Stimulated activated CD4-positive, alpha-beta T cell treated with anti-CD3 and anti-CD28 coated beads, Interleukin-12 subunit alpha, Interleukin-12 subunit beta, amount 100 ng/mL, for 4 hours (primary cell): ENCODE data around the gene CEP152.

Experiments
- DNase-seq: peaks from one replicate; pipeline ENCODE4 v3.0.0-alpha.2; 2020

CEP152 gene

DNA sequence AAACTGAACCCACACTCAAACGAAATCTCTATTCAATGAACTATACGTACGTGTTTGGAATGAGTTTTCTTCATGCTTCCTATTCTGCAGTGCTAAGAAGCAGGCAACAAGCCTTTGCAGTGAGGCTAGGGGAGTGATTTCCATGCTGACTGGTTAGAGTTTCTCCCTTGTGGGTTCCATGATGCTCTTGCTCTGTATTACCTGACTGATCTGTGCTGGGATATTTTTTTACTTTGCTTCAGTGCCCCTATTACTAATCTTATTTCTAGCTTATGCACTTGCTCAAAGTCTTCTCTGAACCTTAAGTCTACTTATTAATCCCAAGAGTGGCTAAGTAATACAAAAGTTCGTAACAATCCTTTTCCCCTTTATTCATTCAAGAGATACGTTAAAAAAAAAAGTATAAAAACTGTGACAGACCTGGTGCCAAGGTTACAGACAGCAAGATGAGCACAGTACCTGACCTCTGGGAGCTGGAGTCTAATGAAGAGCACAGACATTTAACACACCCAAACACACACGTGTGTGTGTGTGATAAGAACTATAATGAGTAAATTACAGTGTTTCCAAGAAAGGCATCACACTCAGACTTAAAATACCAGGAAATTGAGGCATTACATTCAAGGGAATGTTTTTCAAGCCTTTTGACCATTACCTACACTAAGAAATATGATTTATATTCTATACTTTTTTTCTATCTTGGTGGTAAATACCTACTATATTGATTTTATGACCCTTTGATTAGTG, 114.9 kb downstream of the CEP152 start:
- no peak for DNase-seq

DNA sequence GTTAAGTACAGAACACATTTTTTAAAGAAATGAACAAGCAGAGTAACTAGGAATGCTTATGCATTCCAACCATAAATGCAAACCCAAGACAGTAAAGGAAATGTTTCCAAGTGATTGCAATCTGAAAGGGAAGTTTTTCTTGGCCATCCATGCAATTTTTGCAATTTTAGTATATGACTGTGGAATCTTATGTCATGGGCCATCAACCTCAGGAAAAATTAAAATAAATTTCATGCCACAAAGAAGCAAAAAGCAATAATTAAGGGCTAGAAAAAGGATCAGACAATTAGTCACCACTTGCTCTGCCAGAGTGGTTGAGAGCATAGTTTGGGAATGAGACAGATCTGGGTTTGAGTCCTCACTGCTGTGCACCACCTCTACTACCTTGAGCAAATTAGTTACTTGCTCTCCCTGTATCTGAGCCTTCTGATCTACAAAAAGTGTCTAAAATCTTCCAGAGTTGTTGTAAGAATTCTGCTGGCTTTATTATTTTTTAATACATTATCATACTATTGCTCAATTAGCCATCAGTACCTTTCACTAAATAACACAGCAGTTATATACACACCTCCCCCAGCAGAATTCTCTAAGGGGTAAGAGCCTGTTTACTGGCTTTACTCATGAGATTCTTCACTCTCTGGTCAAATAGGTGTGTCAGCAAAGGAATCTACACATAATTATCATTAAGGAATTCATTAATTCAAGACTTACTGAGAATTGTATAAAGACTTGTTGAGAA, 115.6 kb downstream of the CEP152 start:
- DNase-seq, result no peak

DNA sequence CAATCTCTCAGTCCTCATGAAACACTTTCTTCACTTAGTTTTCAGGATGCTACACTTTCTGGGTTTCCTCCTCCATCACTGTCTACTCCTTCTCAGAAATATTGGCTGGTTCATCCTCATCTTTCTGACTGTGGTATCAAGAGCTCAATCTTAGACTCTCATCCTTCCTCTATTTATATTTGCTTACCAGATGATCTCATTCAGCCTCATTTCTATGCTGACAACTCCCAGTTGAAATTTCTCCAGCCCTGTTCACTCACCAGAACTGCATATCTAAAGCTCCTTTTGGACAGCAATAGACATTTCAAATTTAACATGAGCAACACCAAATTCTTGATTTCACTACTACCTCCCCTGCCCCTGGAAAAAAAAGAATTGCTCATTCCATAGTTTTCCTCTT, 117.4 kb downstream of the CEP152 start:
- DNase-seq, result no peak

DNA sequence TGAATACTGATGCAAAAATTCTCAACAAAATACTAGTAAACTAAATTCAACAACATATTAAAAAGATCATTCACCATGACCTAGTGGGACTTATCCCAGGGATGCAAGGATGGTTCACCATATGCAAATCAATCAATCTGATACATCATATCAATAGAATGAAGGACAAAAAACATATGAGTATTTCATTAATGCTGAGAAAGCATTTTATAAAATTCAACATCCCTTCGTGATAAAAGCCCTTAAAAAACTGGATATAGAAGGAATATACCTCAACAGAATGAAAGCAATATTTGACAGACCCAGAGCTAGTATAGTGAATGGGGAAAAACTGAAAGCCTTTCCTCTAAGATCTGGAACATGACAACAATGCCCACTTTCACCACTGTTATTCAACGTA, 122.4 kb downstream of the CEP152 start:
- no peak for DNase-seq
